ENCODE data around the gene TDP2. TPM values are rescaled to one million over a fixed set of nuclear protein-coding genes. Genes with fewer than 3 reads are reported as not detected.

TDP2 gene
- total and polyA plus RNA-seq, 2 donors (not counting 3 experiments of a cell fraction or from before 2014, with no cell fraction given) = 13.7 to 39.2 TPM

DNA sequence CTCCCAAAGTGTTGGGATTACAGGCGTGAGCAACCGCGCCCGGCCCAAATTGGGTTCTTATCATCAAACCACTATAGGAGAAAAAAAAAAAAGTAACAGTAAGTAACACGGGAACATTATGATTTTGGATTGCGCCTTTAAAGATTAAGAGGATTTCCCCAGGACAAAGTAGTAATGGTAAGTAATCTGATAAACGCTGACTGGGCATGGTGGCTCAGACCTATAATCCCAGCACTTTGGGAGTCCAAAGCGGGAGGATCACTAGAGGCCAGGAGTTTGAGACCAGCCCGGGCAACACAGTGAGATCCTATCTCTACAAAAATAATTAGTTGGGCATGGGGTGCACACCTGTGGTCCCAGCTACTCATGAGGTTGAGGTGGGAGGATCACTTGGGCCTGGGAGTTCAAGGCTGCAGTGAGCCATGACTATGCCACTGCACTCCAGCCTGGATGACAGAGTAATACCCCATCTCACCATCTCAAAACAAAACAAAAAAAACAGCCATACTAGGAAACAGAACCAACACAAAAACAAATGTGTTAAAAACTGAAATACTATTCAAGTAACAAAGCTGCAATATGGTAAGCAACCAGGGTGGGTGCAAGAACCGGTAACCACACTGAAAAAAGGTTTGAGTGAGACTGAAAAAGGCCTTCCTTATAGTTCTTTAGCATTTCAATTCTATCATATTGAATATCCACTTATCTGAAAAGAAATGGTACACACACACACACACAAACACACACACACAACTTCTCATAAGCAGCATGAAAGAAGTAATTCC, 44.0 kb upstream of the TDP2 start:
- H3K4me1 ChIP-seq (ENCODE audit: control insufficient read depth, extremely low read depth, insufficient read depth, low read length) = peaks cover 5% of the 10 kb centered on the region
- ChIA-PET CTCF (interaction anchor here (0.6 to 1.0 kb wide), 4 partner anchors 9 to 898 kb away, joined by 3 to 6 read pairs (median 4); partner anchors contain the start of gene C6orf62), POLR2A (interaction anchor here (0.7 kb wide), 1 partner anchor 9 kb away, joined by 4 read pairs; no protein-coding TSS in a partner anchor)
- no peaks in the 10 kb centered on the region for H3K9me3 ChIP-seq (replicated peaks; ENCODE audit: control insufficient read depth, insufficient read depth, low read length)
- FAIRE-seq (no peak), DNase-seq (ENCODE audit: low read depth, low spot score) (no peak)
- BruUV-seq (replicated peaks) = no TSS peak
- H3K4me3 ChIP-seq (replicated peaks in 1 of 3; ENCODE audit: insufficient read depth in 1 of 3, low read depth in 1 of 3, low read length in 3 of 3) = no peak overlapping the region
- TF ChIP-seq POLR2A (IDR thresholded peaks at IDR 0.05; ENCODE audit: low read depth, low read length) (no peak), JUN (IDR thresholded peaks at IDR 0.05; ENCODE audit: borderline replicate concordance, insufficient read depth, insufficient read length, low read depth) (no peak), FOS (IDR thresholded peaks at IDR 0.05; ENCODE audit: borderline replicate concordance, insufficient read depth, low read length) (no peak), MAX (IDR thresholded peaks at IDR 0.05; ENCODE audit: insufficient read depth, insufficient read length) (no peak), GATA2 (IDR thresholded peaks at IDR 0.05; ENCODE audit: insufficient read depth, insufficient read length, low read depth, low read length) (no peak), EZH2 (IDR thresholded peaks at IDR 0.05; ENCODE audit: borderline replicate concordance, low read depth, low read length, severe bottlenecking) (no peak), POLR2AphosphoS5 (IDR thresholded peaks at IDR 0.05; ENCODE audit: insufficient read depth, low read depth, low read length) (no peak), MYC (IDR thresholded peaks at IDR 0.05; ENCODE audit: low read depth, low read length) (no peak)
- TF ChIP-seq, protein P1, sequence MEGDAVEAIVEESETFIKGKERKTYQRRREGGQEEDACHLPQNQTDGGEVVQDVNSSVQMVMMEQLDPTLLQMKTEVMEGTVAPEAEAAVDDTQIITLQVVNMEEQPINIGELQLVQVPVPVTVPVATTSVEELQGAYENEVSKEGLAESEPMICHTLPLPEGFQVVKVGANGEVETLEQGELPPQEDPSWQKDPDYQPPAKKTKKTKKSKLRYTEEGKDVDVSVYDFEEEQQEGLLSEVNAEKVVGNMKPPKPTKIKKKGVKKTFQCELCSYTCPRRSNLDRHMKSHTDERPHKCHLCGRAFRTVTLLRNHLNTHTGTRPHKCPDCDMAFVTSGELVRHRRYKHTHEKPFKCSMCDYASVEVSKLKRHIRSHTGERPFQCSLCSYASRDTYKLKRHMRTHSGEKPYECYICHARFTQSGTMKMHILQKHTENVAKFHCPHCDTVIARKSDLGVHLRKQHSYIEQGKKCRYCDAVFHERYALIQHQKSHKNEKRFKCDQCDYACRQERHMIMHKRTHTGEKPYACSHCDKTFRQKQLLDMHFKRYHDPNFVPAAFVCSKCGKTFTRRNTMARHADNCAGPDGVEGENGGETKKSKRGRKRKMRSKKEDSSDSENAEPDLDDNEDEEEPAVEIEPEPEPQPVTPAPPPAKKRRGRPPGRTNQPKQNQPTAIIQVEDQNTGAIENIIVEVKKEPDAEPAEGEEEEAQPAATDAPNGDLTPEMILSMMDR (IDR thresholded peaks at IDR 0.05; ENCODE audit: extremely low read depth in 1 of 2, insufficient read depth in 1 of 2, low read depth in 1 of 2, low read length in 2 of 2) = no peak
- H4K20me1 ChIP-seq (replicated peaks; ENCODE audit: control insufficient read depth, extremely low read depth, insufficient read depth, low read length) = peaks cover 17% of the 10 kb centered on the region
- H3K36me3 ChIP-seq (ENCODE audit: control insufficient read depth in 2 of 2, extremely low read depth in 1 of 2, insufficient read depth in 2 of 2, low read length in 2 of 2) = peaks cover 45 to 55% of the 10 kb centered on the region in 2 experiments
- H3K9ac ChIP-seq (replicated peaks; ENCODE audit: extremely low read depth, insufficient read depth, low read length) = no peak overlapping the region
- no peak overlapping the region for H3K4me2 ChIP-seq (ENCODE audit: insufficient read depth, low read length)
- H3K79me2 ChIP-seq (ENCODE audit: control insufficient read depth, insufficient read depth, low read length) = peaks cover 65% of the 10 kb centered on the region
- no peak overlapping the region for H2AFZ ChIP-seq (ENCODE audit: low read depth, low read length)
- no peaks in the 10 kb centered on the region for H3K27me3 ChIP-seq (ENCODE audit: control insufficient read depth in 2 of 2, insufficient read depth in 2 of 2, low read length in 2 of 2)
- no peak overlapping the region for H3K27ac ChIP-seq (ENCODE audit: insufficient read depth, low read depth, low read length)
- no peaks in the 10 kb centered on the region for H3K9me1 ChIP-seq (replicated peaks; ENCODE audit: control insufficient read depth, extremely low read depth, insufficient read depth, low read length)
- dilution Hi-C loops (cut with MboI; ENCODE audit: extremely low pct_ligation_motif_present, low sequenced_read_pairs) = no loop called here
- intact Hi-C loops (cut with micrococcal nuclease) = loop anchor here (10.0 kb wide), 1 partner anchor 304 kb away; no protein-coding TSS in a partner anchor
